GM12878 (cell line): ENCODE results near the gene SMPD2. TPM values are rescaled to one million over a fixed set of nuclear protein-coding genes. Genes with fewer than 3 reads are reported as not detected.
A peak's percentile ranks its signal among the peaks of the same experiment; 100 is the strongest.

Source experiments
- ATAC-seq: fragments of 200-7000 bp; cut with Tn5 transposase; 3 replicates; pipeline ENCODE4 v1.9.1; 2020; ENCODE audit warnings: mild to moderate bottlenecking, moderate library complexity
- BruUV-seq: library from RNA; stranded (reverse); fragments of 400-500 nt; replicated peaks from 2 replicates; lab custom pipeline; 2021; lab: Mats Ljungman, UMichigan
- CTCF ChIA-PET: fragments of 300-600 bp; sonication (Branson Sonifier 250); formaldehyde crosslinking; extraction: SDS; loops from one replicate; lab custom pipeline; 2021; ENCODE audit warnings: inconsistent platforms; lab: Yijun Ruan, JAX
- POLR2A ChIA-PET: fragments of 350-600 bp; formaldehyde crosslinking; extraction: SDS; loops from one replicate; lab custom pipeline; 2021; ENCODE audit warnings: inconsistent platforms; lab: Charles Lee
- RAD21 ChIA-PET: fragments of 300-600 bp; sonication (Branson Sonifier 250); formaldehyde crosslinking; loops from one replicate; lab custom pipeline; 2023; ENCODE audit warnings: antibody characterized with exemption; ENCODE audit not compliant: unreplicated experiment; lab: Charles Lee
- SMC1A ChIA-PET: fragments of 300-600 bp; sonication (Branson Sonifier 250); formaldehyde crosslinking; loops from one replicate; lab custom pipeline; 2023; ENCODE audit not compliant: unreplicated experiment, uncharacterized antibody; lab: Charles Lee
- DNase-seq: peaks from one replicate; pipeline ENCODE4 v3.0.0-alpha.2; 2011; ENCODE audit warnings: low read depth, low spot score
- FAIRE-seq: peaks from 3 replicates; lab custom pipeline; 2011; peaks lifted over from hg19 to GRCh38; lab: Jason Lieb, UNC
- H2AFZ ChIP-seq: 2 replicates; pipeline ENCODE4 v1.6.0; 2011; ENCODE audit warnings: low read depth, low read length, control low read depth; ENCODE audit not compliant: control insufficient read depth
- H3K27ac ChIP-seq: 2 replicates; pipeline ENCODE4 v1.5.1; 2011; ENCODE audit warnings: control low read depth; ENCODE audit not compliant: control insufficient read depth, insufficient read depth
- H3K27me3 ChIP-seq, 2 experiments: replicated peaks in 1 of 2; 2 replicates each; pipeline versions ENCODE4 v1.6.0 to v1.6.1; 2011; ENCODE audit warnings: low read length in 1 of 2; ENCODE audit not compliant: control insufficient read depth in 2 of 2, insufficient read depth in 2 of 2
- H3K36me3 ChIP-seq, 2 experiments: 2 replicates each; pipeline ENCODE4 v1.5.1; 2011; ENCODE audit warnings: low read length in 1 of 2; ENCODE audit not compliant: control insufficient read depth in 2 of 2, insufficient read depth in 2 of 2
- H3K4me1 ChIP-seq: 2 replicates; pipeline ENCODE4 v1.6.1; 2011; ENCODE audit warnings: mild to moderate bottlenecking, low read length, moderate library complexity, mixed read lengths; ENCODE audit not compliant: control insufficient read depth, insufficient read depth
- H3K4me2 ChIP-seq: 2 replicates; pipeline ENCODE4 v1.6.0; 2011; ENCODE audit warnings: control low read depth; ENCODE audit not compliant: control insufficient read depth, insufficient read depth
- H3K4me3 ChIP-seq: fragments of 200-600 bp; sonication (generic); 2 replicates; pipeline ENCODE4 v1.5.1; 2016
- H3K79me2 ChIP-seq: 2 replicates; pipeline ENCODE4 v1.6.0; 2011; ENCODE audit warnings: low read length; ENCODE audit not compliant: control insufficient read depth, insufficient read depth
- H3K9ac ChIP-seq: 2 replicates; pipeline ENCODE4 v1.8.0; 2011; ENCODE audit warnings: low read length, control low read depth, mixed read lengths; ENCODE audit not compliant: control insufficient read depth, insufficient read depth
- H3K9me3 ChIP-seq: replicated peaks from 3 replicates; pipeline ENCODE4 v1.5.1; 2011; ENCODE audit warnings: mild to moderate bottlenecking, low read length; ENCODE audit not compliant: control insufficient read depth, insufficient read depth
- H4K20me1 ChIP-seq: 2 replicates; pipeline ENCODE4 v1.6.0; 2011; ENCODE audit not compliant: control insufficient read depth, insufficient read depth
- CREB1 ChIP-seq: IDR thresholded peaks from 2 replicates; pipeline ENCODE4 v1.6.1; 2012; ENCODE audit warnings: low read depth, mild to moderate bottlenecking, inconsistent platforms
- CREM ChIP-seq: IDR thresholded peaks from 2 replicates; pipeline ENCODE4 v1.6.1; 2014; ENCODE audit warnings: antibody characterized with exemption, low read depth
- ESRRA ChIP-seq: IDR thresholded peaks from 2 replicates; pipeline ENCODE4 v1.6.1; 2012; ENCODE audit warnings: mild to moderate bottlenecking, low read length, improper control_type of control experiment
- GATAD2B ChIP-seq: fragments of 450-650 bp; conservative IDR thresholded peaks from 2 replicates; pipeline ENCODE4 v1.6.1; 2017; ENCODE audit warnings: low read depth, mild to moderate bottlenecking, moderate library complexity
- IRF4 ChIP-seq: IDR thresholded peaks from 2 replicates; pipeline ENCODE4 v1.6.1; 2011; ENCODE audit warnings: low read depth, low read length
- LARP7 ChIP-seq: fragments of 450-650 bp; IDR thresholded peaks from 2 replicates; pipeline ENCODE4 v1.6.1; 2017; ENCODE audit warnings: mild to moderate bottlenecking
- NBN ChIP-seq: fragments of 450-650 bp; IDR thresholded peaks from 2 replicates; pipeline ENCODE4 v1.6.1; 2016
- NFIC ChIP-seq: IDR thresholded peaks from 2 replicates; pipeline ENCODE4 v1.6.1; 2012; ENCODE audit warnings: low read depth, mild to moderate bottlenecking, inconsistent platforms, low read length, moderate library complexity
- NFXL1 ChIP-seq: fragments of 450-650 bp; IDR thresholded peaks from 2 replicates; pipeline ENCODE4 v1.6.1; 2017; ENCODE audit warnings: antibody characterized with exemption, mild to moderate bottlenecking, borderline replicate concordance
- NR2C2 ChIP-seq: IDR thresholded peaks from 2 replicates; pipeline ENCODE4 v1.6.1; 2011; ENCODE audit warnings: borderline replicate concordance, low read depth; ENCODE audit not compliant: control insufficient read depth, insufficient read length
- PAX5 ChIP-seq: IDR thresholded peaks from 2 replicates; pipeline ENCODE4 v1.6.1; 2011; ENCODE audit warnings: low read depth, low read length, borderline replicate concordance
- PAX8 ChIP-seq: fragments of 450-650 bp; IDR thresholded peaks from 2 replicates; pipeline ENCODE4 v1.6.1; 2017; ENCODE audit warnings: mild to moderate bottlenecking, moderate library complexity
- RB1 ChIP-seq: fragments of 450-650 bp; formaldehyde crosslinking; IDR thresholded peaks from 2 replicates; pipeline ENCODE4 v1.6.1; 2017; ENCODE audit warnings: mild to moderate bottlenecking, borderline replicate concordance
- RBBP5 ChIP-seq: fragments of 200-600 bp; sonication (generic); conservative IDR thresholded peaks from 2 replicates; pipeline ENCODE4 v1.6.1; 2016
- RELA ChIP-seq: fragments of 450-650 bp; IDR thresholded peaks from 2 replicates; pipeline ENCODE4 v1.8.0; 2014; ENCODE audit warnings: borderline replicate concordance; ENCODE audit not compliant: partially characterized antibody
- SIN3A ChIP-seq: IDR thresholded peaks from 2 replicates; pipeline ENCODE4 v1.6.1; 2012; ENCODE audit warnings: low read depth, low read length, improper control_type of control experiment
- SIX5 ChIP-seq: IDR thresholded peaks from 2 replicates; pipeline ENCODE4 v1.6.1; 2011; ENCODE audit warnings: mild to moderate bottlenecking, low read depth, low read length, moderate library complexity; ENCODE audit not compliant: severe bottlenecking
- SMC3 ChIP-seq: IDR thresholded peaks from 2 replicates; pipeline ENCODE4 v1.6.1; 2011; ENCODE audit warnings: low read length, improper control_type of control experiment, borderline replicate concordance
- YBX1 ChIP-seq: fragments of 450-650 bp; IDR thresholded peaks from 2 replicates; pipeline ENCODE4 v1.6.1; 2016; ENCODE audit warnings: antibody characterized with exemption
- WGBS: methylation state at CpG from one replicate; pipeline ENCODE4 v1.1.6; 2016; ENCODE audit warnings: low lambda C conversion rate; ENCODE audit not compliant: insufficient replicate concordance, insufficient coverage; ENCODE audit errors: missing lambda C conversion rate; 5-methylcytosine and 5-hydroxymethylcytosine counted together
- in situ Hi-C: fragments of 300-500 bp; cut with MboI; formaldehyde crosslinking; loops from 9 replicates; pipeline ENCODE4 v1.14.3; 2018; ENCODE audit warnings: mixed read lengths
- intact Hi-C: fragments of 100-400 bp; cut with micrococcal nuclease; formaldehyde crosslinking; loops from one replicate; pipeline ENCODE4 v1.14.2; 2022; ENCODE audit not compliant: unreplicated experiment
- polyA plus RNA-seq, 11 experiments: library from polyadenylated mRNA; depleted of rRNA in 4 of 11; unstranded in 6 of 11; stranded (reverse) in 5 of 11; fragments of >200 nt; fragmentation: Nextera tagmentation in 4 of 11; fragmentation: Illumina TruSeq in 1 of 11; extraction: Ambion mirVana in 4 of 11; extraction: Trizol in 1 of 11; gene quantifications; 1 replicate in 1 of 11; 2 replicates in 10 of 11; pipeline versions ENCODE4 v1.2.1 to v1.2.3, GENCODE V29; 2011 to 2016; ENCODE audit warnings: inconsistent platforms in 2 of 11, missing spikeins in 2 of 11, low read depth in 1 of 11
- total RNA-seq, 4 experiments: library from RNA; depleted of rRNA in 3 of 4; stranded (reverse); fragments of >200 nt in 3 of 4; fragmentation: Illumina TruSeq in 1 of 4; extraction: Trizol in 1 of 4; gene quantifications; 2 replicates each; pipeline versions ENCODE4 v1.2.1 to v1.2.3, GENCODE V29; 2013 to 2021
- TF ChIP-seq, protein P1 (sequence below), 3 experiments: IDR thresholded peaks in 2 of 3; conservative IDR thresholded peaks in 1 of 3; 2 replicates each; pipeline ENCODE4 v1.5.1; 2011; ENCODE audit warnings: low read depth in 3 of 3, low read length in 3 of 3, mild to moderate bottlenecking in 3 of 3, control low read depth in 2 of 3, moderate library complexity in 2 of 3, inconsistent platforms in 1 of 3, mixed read lengths in 1 of 3; ENCODE audit not compliant: control insufficient read depth in 2 of 3, insufficient read depth in 1 of 3; ENCODE audit errors: extremely low read depth in 1 of 3
- TF ChIP-seq, protein P2 (sequence below): fragments of 450-650 bp; IDR thresholded peaks from 2 replicates; pipeline ENCODE4 v1.6.1; 2016; ENCODE audit warnings: mild to moderate bottlenecking

SMPD2 gene
- total and polyA plus RNA-seq, 10 of the 15 experiments (the other 5 are each of a cell fraction or from before 2014, with no cell fraction given): 0.06 to 15.4 (median 9.7) TPM

GRCh38 chr6:109454496-109455436 is 14.2 kb downstream of the SMPD2 start:
- BruUV-seq: no TSS peak
- RAD21 ChIA-PET: interaction anchor here (0.6 to 10.1 kb wide), 10 partner anchors 10 to 77 kb away, joined by 3 to 97 read pairs (median 4); partner anchors contain the start of genes CD164, PPIL6, SMPD2 and ZBTB24
- peaks cover 55% of the 10 kb centered on the region for H3K4me1 ChIP-seq
- peak overlapping the region; percentile 98 for H3K27ac ChIP-seq
- peak; percentile 65 for FAIRE-seq
- intact Hi-C loops: loop anchor here (1.0 to 5.0 kb wide), 3 partner anchors 29 to 357 kb away; partner anchors contain the start of genes CD164, CEP57L1 and ZBTB24
- H3K4me3 ChIP-seq: peak overlapping the region; percentile 89
- H3K27me3 ChIP-seq: no peaks in the 10 kb centered on the region
- H3K79me2 ChIP-seq: peaks cover 48% of the 10 kb centered on the region
- in situ Hi-C loops: no loop called here
- peak overlapping the region; percentile 91 for H3K9ac ChIP-seq
- H4K20me1 ChIP-seq: no peaks in the 10 kb centered on the region
- H3K36me3 ChIP-seq: peaks cover 3 to 10% of the 10 kb centered on the region in 2 experiments; a peak in 3 of 4 replicates
- peak; percentile 57 for ATAC-seq
- peak; percentile 48 for DNase-seq
- POLR2A ChIA-PET: interaction anchor here (0.5 to 13.1 kb wide), 4 partner anchors 12 to 61 kb away, joined by 5 to 132 read pairs (median 40); partner anchors contain the start of genes PPIL6, SMPD2 and ZBTB24
- H3K4me2 ChIP-seq: peak overlapping the region; percentile 98
- CTCF ChIA-PET: interaction anchor here (0.7 to 3.9 kb wide), 10 partner anchors 12 to 370 kb away, joined by 3 to 30 read pairs (median 8); partner anchors contain the start of genes CD164, PPIL6 and SMPD2
- no peaks in the 10 kb centered on the region for H3K9me3 ChIP-seq
- H2AFZ ChIP-seq: peak overlapping the region; percentile 60
- under 1% methylated on average over 46 of the region's 48 CpGs for WGBS
- SMC1A ChIA-PET: interaction anchor here (1.1 to 10.1 kb wide), 6 partner anchors 12 to 72 kb away, joined by 3 to 148 read pairs (median 6); partner anchors contain the start of genes CD164, PPIL6, SMPD2 and ZBTB24
- TF ChIP-seq NFXL1 (no peak), LARP7 (peak; percentile 57), RBBP5 (no peak), PAX8 (no peak), CREB1 (peak; percentile 63), CREM (peak; percentile 70), PAX5 (peak; percentile 59; the same call in 1 of the 2 replicates), GATAD2B (peak; percentile 48), YBX1 (no peak), RB1 (peak; percentile 76), RELA (no peak), NFIC (peak; percentile 48; the same call in 1 of the 2 replicates), NBN (peak; percentile 38; the same call in 1 of the 2 replicates), ESRRA (no peak), IRF4 (peak; percentile 48; the same call in 1 of the 2 replicates), SIN3A (no peak), SIX5 (no peak), SMC3 (no peak; the same call in 1 of the 2 replicates), NR2C2 (no peak)
- TF ChIP-seq, protein P1, sequence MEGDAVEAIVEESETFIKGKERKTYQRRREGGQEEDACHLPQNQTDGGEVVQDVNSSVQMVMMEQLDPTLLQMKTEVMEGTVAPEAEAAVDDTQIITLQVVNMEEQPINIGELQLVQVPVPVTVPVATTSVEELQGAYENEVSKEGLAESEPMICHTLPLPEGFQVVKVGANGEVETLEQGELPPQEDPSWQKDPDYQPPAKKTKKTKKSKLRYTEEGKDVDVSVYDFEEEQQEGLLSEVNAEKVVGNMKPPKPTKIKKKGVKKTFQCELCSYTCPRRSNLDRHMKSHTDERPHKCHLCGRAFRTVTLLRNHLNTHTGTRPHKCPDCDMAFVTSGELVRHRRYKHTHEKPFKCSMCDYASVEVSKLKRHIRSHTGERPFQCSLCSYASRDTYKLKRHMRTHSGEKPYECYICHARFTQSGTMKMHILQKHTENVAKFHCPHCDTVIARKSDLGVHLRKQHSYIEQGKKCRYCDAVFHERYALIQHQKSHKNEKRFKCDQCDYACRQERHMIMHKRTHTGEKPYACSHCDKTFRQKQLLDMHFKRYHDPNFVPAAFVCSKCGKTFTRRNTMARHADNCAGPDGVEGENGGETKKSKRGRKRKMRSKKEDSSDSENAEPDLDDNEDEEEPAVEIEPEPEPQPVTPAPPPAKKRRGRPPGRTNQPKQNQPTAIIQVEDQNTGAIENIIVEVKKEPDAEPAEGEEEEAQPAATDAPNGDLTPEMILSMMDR (IDR thresholded peaks at IDR 0.05 in 2 of 3, conservative IDR thresholded peaks at IDR 0.05 in 1 of 3; ENCODE audit: control insufficient read depth in 2 of 3, extremely low read depth in 1 of 3, insufficient read depth in 1 of 3, low read depth in 3 of 3, low read length in 3 of 3): 0 out of 6 replicates have a peak, but pooled peaks of 1 of the 3 experiments have one; percentile 9
- TF ChIP-seq, protein P2, sequence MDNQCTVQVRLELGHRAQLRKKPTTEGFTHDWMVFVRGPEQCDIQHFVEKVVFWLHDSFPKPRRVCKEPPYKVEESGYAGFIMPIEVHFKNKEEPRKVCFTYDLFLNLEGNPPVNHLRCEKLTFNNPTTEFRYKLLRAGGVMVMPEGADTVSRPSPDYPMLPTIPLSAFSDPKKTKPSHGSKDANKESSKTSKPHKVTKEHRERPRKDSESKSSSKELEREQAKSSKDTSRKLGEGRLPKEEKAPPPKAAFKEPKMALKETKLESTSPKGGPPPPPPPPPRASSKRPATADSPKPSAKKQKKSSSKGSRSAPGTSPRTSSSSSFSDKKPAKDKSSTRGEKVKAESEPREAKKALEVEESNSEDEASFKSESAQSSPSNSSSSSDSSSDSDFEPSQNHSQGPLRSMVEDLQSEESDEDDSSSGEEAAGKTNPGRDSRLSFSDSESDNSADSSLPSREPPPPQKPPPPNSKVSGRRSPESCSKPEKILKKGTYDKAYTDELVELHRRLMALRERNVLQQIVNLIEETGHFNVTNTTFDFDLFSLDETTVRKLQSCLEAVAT: peak; percentile 13; the same call in 1 of the 2 replicates
